Thyroid gland (tissue), 4 donors: ENCODE measurements around the gene DAGLB. TPM values are rescaled to one million over a fixed set of nuclear protein-coding genes. Genes with fewer than 3 reads are reported as not detected.
"Not testable (repeated sequence)": the region's sequence is repeated elsewhere in the genome, so short reads cannot be mapped to it uniquely, and the experiment has no call there.

Source experiments
- DNase-seq, 2 donors: peaks; one replicate each; pipeline ENCODE4 v3.0.0-alpha.2; 2019
- H3K27ac ChIP-seq, 3 donors: fragments of 200-600 bp; sonication (generic); 1 replicate in 2 of 3; 2 replicates in 1 of 3; pipeline ENCODE4 v1.5.1; 2016 to 2019; ENCODE audit warnings: mild to moderate bottlenecking in 1 of 3, moderate library complexity in 1 of 3
- H3K27me3 ChIP-seq: fragments of 200-600 bp; sonication (generic); one replicate; pipeline ENCODE4 v1.5.1; 2019
- H3K36me3 ChIP-seq, 2 donors: fragments of 200-600 bp; sonication (generic); one replicate each; pipeline ENCODE4 v1.5.1; 2016 to 2019
- H3K4me1 ChIP-seq, 2 donors: fragments of 200-600 bp; sonication (generic); one replicate each; pipeline ENCODE4 v1.5.1; 2017 to 2019
- H3K4me3 ChIP-seq, 3 donors: fragments of 200-600 bp; sonication (generic); replicated peaks in 1 of 3; 1 replicate in 2 of 3; 2 replicates in 1 of 3; pipeline ENCODE4 v1.5.1; 2016; ENCODE audit warnings: mild to moderate bottlenecking in 1 of 3
- H3K9me3 ChIP-seq: fragments of 200-600 bp; sonication (generic); one replicate; pipeline ENCODE4 v1.5.1; 2017
- CTCF ChIP-seq, 6 experiments: fragments of 200-600 bp in 3 of 6; fragments of 450-650 bp in 3 of 6; sonication (generic) in 3 of 6; IDR thresholded peaks; one replicate each; pipeline ENCODE4 v1.5.1; 2016 to 2019; ENCODE audit warnings: antibody characterized with exemption in 6 of 6, mild to moderate bottlenecking in 2 of 6, inconsistent platforms in 1 of 6, moderate library complexity in 1 of 6
- POLR2A ChIP-seq, 2 donors: fragments of 450-650 bp; IDR thresholded peaks; one replicate each; pipeline ENCODE4 v1.6.1; 2017; ENCODE audit warnings: antibody characterized with exemption in 2 of 2, mild to moderate bottlenecking in 2 of 2, moderate library complexity in 1 of 2
- WGBS, 2 donors: methylation state at CpG; one replicate each; pipeline ENCODE4 v1.1.5; 2017; 5-methylcytosine and 5-hydroxymethylcytosine counted together
- intact Hi-C: fragments of 100-400 bp; cut with DNase I; formaldehyde crosslinking; loops from one replicate; pipeline ENCODE4 v1.15.1; 2023
- total RNA-seq, 4 donors: library from RNA; depleted of rRNA; stranded (reverse); fragments of >200 nt; gene quantifications; one replicate each; pipeline ENCODE4 v1.2.3, GENCODE V29; 2016

Gene DAGLB
- total RNA-seq, 4 donors from 2014 or later: 14.1 to 18.4 (median 16.2) TPM

GRCh38 chr7:6451224-6451705 is 3.5 kb upstream of the DAGLB start:
- intact Hi-C loops: no loop called here
- no peak for DNase-seq
- no peaks in the 10 kb centered on the region for H3K27me3 ChIP-seq
- 86 to 90% methylated on average over 6 of the region's 6 CpGs for WGBS, 2 donors
- no peak for TF ChIP-seq POLR2A (IDR thresholded peaks at IDR 0.05)
- TF ChIP-seq CTCF (IDR thresholded peaks at IDR 0.05): no peak
- H3K4me1 ChIP-seq: peaks cover 7 to 8% of the 10 kb centered on the region in 2 donors
- no peaks in the 10 kb centered on the region for H3K36me3 ChIP-seq
- no peaks in the 10 kb centered on the region for H3K9me3 ChIP-seq
- no peak overlapping the region for H3K4me3 ChIP-seq
- no peak overlapping the region for H3K27ac ChIP-seq

GRCh38 chr7:6450591-6450990 is 2.8 kb upstream of the DAGLB start:
- H3K4me3 ChIP-seq, DNase-seq, H3K9me3 ChIP-seq, H3K27me3 ChIP-seq, H3K36me3 ChIP-seq, H3K27ac ChIP-seq, intact Hi-C loops: not testable (repeated sequence)
- whole genome bisulfite sequencing, 2 donors: 95 to 98% methylated on average over 6 to 7 of the region's 10 CpGs
- peaks cover 9 to 11% of the 10 kb centered on the region in 2 donors for H3K4me1 ChIP-seq

- H3K9me3 ChIP-seq, H3K27ac ChIP-seq, H3K36me3 ChIP-seq, H3K27me3 ChIP-seq, intact Hi-C loops, DNase-seq, H3K4me3 ChIP-seq: not testable (repeated sequence)
- H3K4me1 ChIP-seq: peaks cover 15 to 16% of the 10 kb centered on the region in 2 donors
- 92 to 96% methylated on average over 7 to 11 of the region's 11 CpGs for WGBS, 2 donors
Observed at GRCh38 chr7:6449884-6450283, 2.1 kb upstream of the DAGLB start.

- no peaks in the 10 kb centered on the region for H3K27me3 ChIP-seq
- peaks cover 0 to 6% of the 10 kb centered on the region in 2 donors for H3K36me3 ChIP-seq
- H3K9me3 ChIP-seq: no peaks in the 10 kb centered on the region
- no peak overlapping the region for H3K4me3 ChIP-seq
- DNase-seq: peak in 1 of 2 donors; percentile 10
- peaks cover 15 to 24% of the 10 kb centered on the region in 2 donors for H3K4me1 ChIP-seq
- peak overlapping the region in 1 of 3 donors; percentile 86 for H3K27ac ChIP-seq
- no peak for TF ChIP-seq CTCF (IDR thresholded peaks at IDR 0.05)
- no peak for TF ChIP-seq POLR2A (IDR thresholded peaks at IDR 0.05)
- intact Hi-C loops: no loop called here
- WGBS, 2 donors: 92 to 95% methylated on average over 16 of the region's 16 CpGs
Observed at GRCh38 chr7:6448943-6449543, 1.3 kb upstream of the DAGLB start.

GRCh38 chr7:6446838-6447580 is 745 bp downstream of the DAGLB start:
- WGBS, 2 donors: 15 to 27% methylated on average over 14 to 27 of the region's 29 CpGs
- H3K9me3 ChIP-seq: no peaks in the 10 kb centered on the region
- peaks cover 0 to 6% of the 10 kb centered on the region in 2 donors for H3K36me3 ChIP-seq
- H3K27ac ChIP-seq: peak overlapping the region in 2 of 3 donors; percentile 83 to 86
- H3K4me3 ChIP-seq: peak overlapping the region; percentile 90 to 96 (median 96)
- TF ChIP-seq CTCF (IDR thresholded peaks at IDR 0.05) (no peak), POLR2A (IDR thresholded peaks at IDR 0.05) (no peak)
- H3K4me1 ChIP-seq: peaks cover 15 to 30% of the 10 kb centered on the region in 2 donors
- no peaks in the 10 kb centered on the region for H3K27me3 ChIP-seq
- intact Hi-C loops: no loop called here
- peak; percentile 70 to 71 for DNase-seq
